NCI-H526 treated with DMSO at 0.1 percent for 48 hours (cell line): Measurements from ENCODE around the gene R3HDML.
"Not testable (repeated sequence)": the region's sequence is repeated elsewhere in the genome, so short reads cannot be mapped to it uniquely, and the experiment has no call there.

Experiments used
- DNase-seq: peaks from one replicate; lab custom pipeline; 2025; lab: John Stamatoyannopoulos, UW

R3HDML gene

GRCh38 chr20:44328428-44328827 is 8.4 kb upstream of the R3HDML start:
- DNase-seq = no peak

GRCh38 chr20:44331201-44331600 is 5.6 kb upstream of the R3HDML start:
- no peak for DNase-seq

- no peak for DNase-seq
These were observed 2.5 kb upstream of the R3HDML start for GRCh38 chr20:44334306-44334705.

GRCh38 chr20:44334709-44335108 is 2.1 kb upstream of the R3HDML start:
- no peak for DNase-seq

GRCh38 chr20:44335675-44336074 is 1.2 kb upstream of the R3HDML start:
- DNase-seq = no peak

GRCh38 chr20:44336086-44336485 is 757 bp upstream of the R3HDML start:
- peak; percentile 15 for DNase-seq

GRCh38 chr20:44342248-44342647 is 5.4 kb downstream of the R3HDML start:
- DNase-seq = no peak

- no peak for DNase-seq
These were observed 6.4 kb downstream of the R3HDML start for GRCh38 chr20:44343162-44343675.

- DNase-seq = no peak
These were observed 7.9 kb downstream of the R3HDML start for GRCh38 chr20:44344723-44345122.

GRCh38 chr20:44345147-44345546 is 8.3 kb downstream of the R3HDML start:
- no peak for DNase-seq

- DNase-seq = not testable (repeated sequence)
These were observed 9.1 kb downstream of the R3HDML start for GRCh38 chr20:44345941-44346340.

- DNase-seq = no peak
These were observed 11.4 kb downstream of the R3HDML start for GRCh38 chr20:44348168-44348659.

- no peak for DNase-seq
These were observed 12.5 kb downstream of the R3HDML start for GRCh38 chr20:44349349-44349748.

GRCh38 chr20:44350567-44350966 is 13.7 kb downstream of the R3HDML start:
- no peak for DNase-seq

GRCh38 chr20:44354979-44355497 is 18.2 kb downstream of the R3HDML start:
- DNase-seq = no peak

- DNase-seq = no peak
These were observed 18.9 kb downstream of the R3HDML start, which contains the start of gene HNF4A for GRCh38 chr20:44355498-44356352. HNF4A (plus strand) TSS chr20:44355699; CDS start chr20:44355805, 106 bp downstream.

- no peak for DNase-seq
These were observed 19.5 kb downstream of the R3HDML start for GRCh38 chr20:44356353-44356723.

GRCh38 chr20:44357020-44357419 is 20.2 kb downstream of the R3HDML start:
- DNase-seq = no peak

- DNase-seq = no peak
These were observed 20.8 kb downstream of the R3HDML start for GRCh38 chr20:44357555-44358125.

GRCh38 chr20:44358776-44359175 is 21.9 kb downstream of the R3HDML start:
- no peak for DNase-seq

- no peak for DNase-seq
These were observed 23.4 kb downstream of the R3HDML start for GRCh38 chr20:44360221-44360620.

- DNase-seq = no peak
These were observed 24.2 kb downstream of the R3HDML start for GRCh38 chr20:44361021-44361420.

GRCh38 chr20:44362466-44362940 is 25.7 kb downstream of the R3HDML start:
- DNase-seq = no peak
